ENCODE measurements around the gene ITGA6.

Gene ITGA6

GRCh38 chr2:172430027-172430426, 2.6 kb downstream of the ITGA6 start:
- Mint-ChIP-seq H3K4me1 (ENCODE audit: low read depth) (peaks cover 5% of the 10 kb centered on the region), H3K27ac (no peak overlapping the region), H3K9me3 (no peaks in the 10 kb centered on the region)

GRCh38 chr2:172430678-172431077, 3.3 kb downstream of the ITGA6 start:
- H3K9me3 Mint-ChIP-seq: no peaks in the 10 kb centered on the region
- no peaks in the 10 kb centered on the region for H3K27me3 Mint-ChIP-seq
- no peak overlapping the region for H3K27ac Mint-ChIP-seq
- peaks cover 5% of the 10 kb centered on the region for H3K4me1 Mint-ChIP-seq (ENCODE audit: low read depth)
- H3K4me3 Mint-ChIP-seq: no peak overlapping the region
- no peaks in the 10 kb centered on the region for H3K36me3 Mint-ChIP-seq (ENCODE audit: low read depth)

More at GRCh38 chr2:172430027-172430426, 2.6 kb downstream of the ITGA6 start:
- Mint-ChIP-seq H3K27me3 (no peaks in the 10 kb centered on the region), H3K36me3 (ENCODE audit: low read depth) (no peaks in the 10 kb centered on the region), H3K4me3 (no peak overlapping the region)

DNA sequence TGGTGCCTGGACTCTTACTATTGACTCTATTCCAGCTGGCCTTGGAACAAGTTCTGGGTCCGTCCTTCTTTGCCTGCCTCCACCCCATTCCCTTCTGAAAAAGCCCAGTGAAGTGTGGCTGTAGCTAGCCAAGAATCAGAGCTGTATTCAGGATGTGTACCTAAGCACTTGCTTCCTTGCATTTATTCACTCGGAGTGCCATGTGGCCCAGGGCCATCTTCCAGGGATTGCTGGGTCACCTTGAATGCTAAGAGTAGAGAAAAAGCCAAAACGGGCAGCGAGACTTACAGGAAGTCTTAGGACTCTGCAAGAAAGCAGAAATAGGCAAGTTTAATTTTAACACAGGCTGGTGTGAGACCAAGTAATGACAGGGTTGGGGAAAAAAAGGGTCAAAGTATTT, 4.1 kb downstream of the ITGA6 start:
- Mint-ChIP-seq H3K4me3 (no peak overlapping the region), H3K27me3 (no peaks in the 10 kb centered on the region), H3K36me3 (ENCODE audit: low read depth) (no peaks in the 10 kb centered on the region), H3K27ac (no peak overlapping the region), H3K9me3 (no peaks in the 10 kb centered on the region), H3K4me1 (ENCODE audit: low read depth) (peaks cover 5% of the 10 kb centered on the region)

DNA sequence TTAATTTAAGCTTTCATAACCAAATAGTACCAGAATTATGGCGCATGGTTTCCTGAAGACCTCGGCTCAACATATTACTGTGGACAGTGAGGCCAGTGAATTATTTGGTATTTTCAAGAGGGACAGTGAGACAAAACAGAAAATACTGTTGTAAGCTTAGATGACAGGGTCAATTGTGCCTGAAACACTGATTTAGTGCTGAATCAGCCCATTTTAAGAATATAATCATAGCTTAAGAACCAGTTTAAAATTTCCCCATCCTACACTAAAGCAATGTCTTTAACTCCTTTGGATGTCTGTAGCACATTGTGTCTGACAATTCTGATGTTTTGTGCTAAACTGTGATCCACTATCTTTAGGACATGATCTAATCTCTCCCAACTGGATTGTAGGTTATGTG, 4.6 kb downstream of the ITGA6 start:
- H3K27ac Mint-ChIP-seq: no peak overlapping the region
- H3K36me3 Mint-ChIP-seq (ENCODE audit: low read depth): no peaks in the 10 kb centered on the region
- peaks cover 2% of the 10 kb centered on the region for H3K4me1 Mint-ChIP-seq (ENCODE audit: low read depth)
- H3K9me3 Mint-ChIP-seq: no peaks in the 10 kb centered on the region
- no peak overlapping the region for H3K4me3 Mint-ChIP-seq
- no peaks in the 10 kb centered on the region for H3K27me3 Mint-ChIP-seq

- Mint-ChIP-seq H3K4me1 (ENCODE audit: low read depth) (no peaks in the 10 kb centered on the region), H3K27ac (no peak overlapping the region), H3K4me3 (no peak overlapping the region), H3K9me3 (no peaks in the 10 kb centered on the region), H3K27me3 (no peaks in the 10 kb centered on the region), H3K36me3 (ENCODE audit: low read depth) (no peaks in the 10 kb centered on the region)
Measured at GRCh38 chr2:172433144-172433543, 5.8 kb downstream of the ITGA6 start.

DNA sequence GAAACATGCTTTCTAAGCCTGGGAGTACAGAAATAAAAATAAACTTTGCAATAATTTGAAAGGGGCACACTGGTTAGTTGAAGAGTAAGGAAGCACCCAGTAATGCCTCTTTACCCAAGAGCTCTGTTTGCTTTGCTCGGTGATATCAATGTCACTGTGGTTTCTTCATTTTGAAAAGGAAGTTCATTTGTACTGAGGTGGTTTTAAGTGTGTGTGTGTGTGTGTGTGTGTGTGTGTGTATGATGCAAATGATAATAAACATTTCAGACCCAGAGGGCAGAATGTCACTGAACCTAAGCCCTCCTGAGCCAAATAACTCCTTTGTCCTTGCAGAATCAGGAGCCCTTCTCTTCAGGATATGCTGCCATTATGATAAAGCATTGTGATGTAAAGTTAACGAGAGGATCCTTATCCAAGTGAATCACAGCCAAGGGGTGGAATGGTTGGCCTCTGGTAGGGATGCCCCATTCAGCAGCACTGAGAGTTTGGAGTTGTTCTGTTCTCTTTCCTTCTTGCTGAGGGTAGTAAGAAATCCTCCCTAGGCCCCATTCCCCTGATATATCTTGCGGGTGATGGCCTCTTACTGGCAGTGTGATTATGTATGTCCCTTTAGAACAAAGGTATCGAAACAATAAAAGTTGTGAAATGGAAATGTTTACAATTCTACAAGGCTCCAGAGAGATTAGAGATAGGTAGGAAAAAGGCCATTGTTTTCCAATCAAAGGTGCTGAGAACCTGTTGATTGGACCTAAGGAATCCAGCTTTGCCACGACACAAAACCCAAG, 7.6 kb downstream of the ITGA6 start:
- Mint-ChIP-seq H3K36me3 (ENCODE audit: low read depth) (no peaks in the 10 kb centered on the region), H3K4me1 (ENCODE audit: low read depth) (no peaks in the 10 kb centered on the region), H3K27ac (peak overlapping the region; percentile 46), H3K9me3 (no peaks in the 10 kb centered on the region), H3K27me3 (no peaks in the 10 kb centered on the region), H3K4me3 (peak overlapping the region; percentile 24)

GRCh38 chr2:172435606-172435911, 8.2 kb downstream of the ITGA6 start:
- H3K4me3 Mint-ChIP-seq: no peak overlapping the region
- H3K36me3 Mint-ChIP-seq (ENCODE audit: low read depth): no peaks in the 10 kb centered on the region
- H3K4me1 Mint-ChIP-seq (ENCODE audit: low read depth): no peaks in the 10 kb centered on the region
- no peaks in the 10 kb centered on the region for H3K9me3 Mint-ChIP-seq
- no peak overlapping the region for H3K27ac Mint-ChIP-seq
- H3K27me3 Mint-ChIP-seq: no peaks in the 10 kb centered on the region

DNA sequence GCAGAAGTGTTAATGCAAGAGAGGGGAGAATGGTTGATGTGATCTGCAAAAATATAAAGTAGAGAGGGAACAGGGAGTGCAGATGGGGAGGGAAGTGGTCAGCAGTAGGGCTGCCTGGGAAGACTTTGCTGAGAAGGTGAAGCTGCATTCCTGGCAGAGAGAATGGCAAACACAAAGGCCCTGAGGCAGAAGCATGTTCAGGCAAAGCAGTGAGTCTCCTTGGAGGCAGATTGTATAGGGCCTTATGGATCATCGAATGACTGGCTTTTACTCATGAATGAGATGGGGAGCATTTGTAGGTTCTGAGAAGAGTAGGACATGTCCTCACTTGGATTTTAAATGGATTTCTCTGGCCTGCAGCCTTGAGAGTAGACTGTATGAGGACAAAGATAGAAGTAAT, 9.5 kb downstream of the ITGA6 start:
- no peaks in the 10 kb centered on the region for H3K4me1 Mint-ChIP-seq (ENCODE audit: low read depth)
- H3K27me3 Mint-ChIP-seq: no peaks in the 10 kb centered on the region
- no peaks in the 10 kb centered on the region for H3K9me3 Mint-ChIP-seq
- no peaks in the 10 kb centered on the region for H3K36me3 Mint-ChIP-seq (ENCODE audit: low read depth)
- H3K27ac Mint-ChIP-seq: no peak overlapping the region
- no peak overlapping the region for H3K4me3 Mint-ChIP-seq

- Mint-ChIP-seq H3K27me3 (no peaks in the 10 kb centered on the region), H3K27ac (no peak overlapping the region), H3K4me3 (no peak overlapping the region), H3K9me3 (no peaks in the 10 kb centered on the region), H3K4me1 (ENCODE audit: low read depth) (no peaks in the 10 kb centered on the region), H3K36me3 (ENCODE audit: low read depth) (no peaks in the 10 kb centered on the region)
Measured at GRCh38 chr2:172437419-172438341, 10.3 kb downstream of the ITGA6 start.

DNA sequence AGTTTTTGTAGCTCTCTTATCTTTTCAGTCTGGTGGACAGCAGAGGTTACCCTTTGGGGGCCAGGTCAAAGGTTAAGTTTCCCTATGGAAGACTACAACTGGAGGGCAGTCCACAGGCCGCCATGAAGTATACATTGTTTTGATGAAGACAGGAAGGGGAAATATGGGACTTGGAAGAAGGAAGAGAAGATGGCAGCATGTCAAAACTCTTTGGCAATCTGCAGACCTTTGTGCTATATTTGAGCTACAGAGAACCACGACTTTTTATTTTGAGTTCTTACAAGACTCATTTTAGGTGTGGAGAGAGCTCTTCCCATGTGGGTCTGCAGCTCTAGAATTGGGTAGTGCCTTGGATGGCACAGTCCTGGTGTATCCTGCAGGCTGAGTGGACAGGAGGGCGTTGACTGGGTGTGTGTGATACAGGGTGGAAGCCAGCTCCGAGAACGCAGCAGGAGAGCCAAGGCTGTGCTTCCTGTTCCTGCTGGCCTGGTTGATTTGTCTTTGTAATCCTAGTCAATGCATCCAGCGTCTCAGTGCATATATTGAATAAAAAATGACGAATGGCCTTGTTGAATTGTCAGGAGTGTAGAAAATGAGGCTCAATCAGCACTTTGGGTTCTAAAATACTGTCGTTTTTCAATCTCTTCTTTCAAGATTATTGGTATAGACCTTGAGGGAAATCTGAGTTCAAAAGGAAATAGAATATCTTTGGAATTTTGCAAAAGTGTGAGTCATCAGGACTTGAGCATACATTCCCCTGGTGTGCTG, 11.5 kb downstream of the ITGA6 start:
- Mint-ChIP-seq H3K4me3 (peak overlapping the region; percentile 9), H3K9me3 (no peaks in the 10 kb centered on the region), H3K27me3 (no peaks in the 10 kb centered on the region), H3K27ac (no peak overlapping the region), H3K4me1 (ENCODE audit: low read depth) (peaks cover 1% of the 10 kb centered on the region), H3K36me3 (ENCODE audit: low read depth) (no peaks in the 10 kb centered on the region)

GRCh38 chr2:172439509-172439860, 12.1 kb downstream of the ITGA6 start:
- Mint-ChIP-seq H3K4me3 (no peak overlapping the region), H3K4me1 (ENCODE audit: low read depth) (peaks cover 3% of the 10 kb centered on the region), H3K27me3 (no peaks in the 10 kb centered on the region), H3K9me3 (no peaks in the 10 kb centered on the region), H3K27ac (peak overlapping the region; percentile 18), H3K36me3 (ENCODE audit: low read depth) (no peaks in the 10 kb centered on the region)

GRCh38 chr2:172439911-172440310, 12.5 kb downstream of the ITGA6 start:
- H3K27me3 Mint-ChIP-seq: no peaks in the 10 kb centered on the region
- no peaks in the 10 kb centered on the region for H3K36me3 Mint-ChIP-seq (ENCODE audit: low read depth)
- H3K4me3 Mint-ChIP-seq: no peak overlapping the region
- H3K4me1 Mint-ChIP-seq (ENCODE audit: low read depth): peaks cover 3% of the 10 kb centered on the region
- H3K9me3 Mint-ChIP-seq: no peaks in the 10 kb centered on the region
- H3K27ac Mint-ChIP-seq: peak overlapping the region; percentile 18

- Mint-ChIP-seq H3K27me3 (no peaks in the 10 kb centered on the region), H3K27ac (peak overlapping the region; percentile 29), H3K36me3 (ENCODE audit: low read depth) (no peaks in the 10 kb centered on the region), H3K4me3 (no peak overlapping the region), H3K9me3 (no peaks in the 10 kb centered on the region), H3K4me1 (ENCODE audit: low read depth) (peaks cover 6% of the 10 kb centered on the region)
Measured at GRCh38 chr2:172440795-172441194, 13.4 kb downstream of the ITGA6 start.

DNA sequence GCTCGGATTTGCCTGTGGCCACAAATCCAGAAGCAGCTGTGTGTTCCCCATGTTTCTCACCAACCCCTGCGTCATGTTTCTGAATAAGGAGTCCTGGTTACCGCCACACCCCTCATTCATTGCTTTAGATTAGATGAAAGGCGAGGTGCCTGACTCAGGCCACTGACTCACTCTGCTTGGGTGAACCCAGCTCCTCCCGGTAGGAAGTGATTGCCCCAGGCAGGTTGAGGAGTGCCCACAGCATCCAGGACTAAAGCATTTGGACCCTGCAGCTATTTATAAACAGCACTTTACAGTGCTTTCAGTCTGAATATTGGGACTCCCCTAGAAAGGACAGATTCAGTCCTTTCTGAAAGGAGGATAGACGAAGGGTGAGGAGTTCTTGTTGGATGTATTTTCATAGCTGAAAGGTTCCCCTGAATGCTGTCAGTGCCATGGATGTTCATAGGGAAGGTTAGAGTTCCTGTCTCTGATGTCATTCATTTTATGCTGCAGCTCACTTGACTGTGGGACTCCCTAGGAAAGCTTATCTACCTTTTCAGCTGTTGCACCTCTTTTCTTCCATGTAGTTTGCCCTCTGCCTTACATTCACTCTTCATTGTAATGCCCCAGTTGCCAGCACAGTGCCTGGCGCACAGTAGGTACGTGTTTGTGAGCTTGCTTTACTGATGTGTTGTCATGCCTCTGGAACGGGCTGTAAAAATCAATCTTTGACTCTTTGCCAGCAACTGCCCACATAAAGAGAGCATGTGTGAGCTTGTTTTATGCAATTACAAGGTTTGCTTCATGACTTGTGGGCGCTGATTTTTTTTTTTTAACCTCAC, 14.9 kb downstream of the ITGA6 start:
- Mint-ChIP-seq H3K36me3 (ENCODE audit: low read depth) (no peaks in the 10 kb centered on the region), H3K27ac (peak overlapping the region; percentile 37), H3K9me3 (no peaks in the 10 kb centered on the region), H3K4me3 (peak overlapping the region; percentile 68), H3K4me1 (ENCODE audit: low read depth) (peaks cover 18% of the 10 kb centered on the region), H3K27me3 (no peaks in the 10 kb centered on the region)

All from stimulated activated naive CD8-positive, alpha-beta T cell treated with anti-CD3 and anti-CD28 coated beads, Interleukin-15, Interleukin-2, amounts not matched to agents 100 ng/mL and 50 ng/mL, for 24 hours (primary cell).